Prostate gland (tissue), 2 donors: ENCODE data around the gene RENBP.

ENCODE experiments used
- CTCF ChIP-seq, 4 experiments: fragments of 200-600 bp in 2 of 4; fragments of 450-650 bp in 2 of 4; sonication (generic) in 2 of 4; IDR thresholded peaks; 1 replicate in 3 of 4; 2 replicates in 1 of 4; pipeline ENCODE4 v1.5.1; 2016 to 2019; ENCODE audit warnings: antibody characterized with exemption in 4 of 4, mild to moderate bottlenecking in 2 of 4, moderate library complexity in 2 of 4
- POLR2A ChIP-seq: fragments of 450-650 bp; IDR thresholded peaks from one replicate; pipeline ENCODE4 v1.6.1; 2016; ENCODE audit warnings: antibody characterized with exemption, mild to moderate bottlenecking
- POLR2AphosphoS5 ChIP-seq: sonication (generic); formaldehyde crosslinking; IDR thresholded peaks from one replicate; pipeline ENCODE4 v1.6.1; 2017; ENCODE audit warnings: antibody characterized with exemption

GRCh38 chrX:153887385-153887784 lies 57.1 kb downstream of the RENBP start:
- TF ChIP-seq POLR2AphosphoS5 (no peak), CTCF (IDR thresholded peaks at IDR 0.05) (no peak), POLR2A (no peak)
